ENCODE measurements around the gene TBC1D3B.

DNA sequence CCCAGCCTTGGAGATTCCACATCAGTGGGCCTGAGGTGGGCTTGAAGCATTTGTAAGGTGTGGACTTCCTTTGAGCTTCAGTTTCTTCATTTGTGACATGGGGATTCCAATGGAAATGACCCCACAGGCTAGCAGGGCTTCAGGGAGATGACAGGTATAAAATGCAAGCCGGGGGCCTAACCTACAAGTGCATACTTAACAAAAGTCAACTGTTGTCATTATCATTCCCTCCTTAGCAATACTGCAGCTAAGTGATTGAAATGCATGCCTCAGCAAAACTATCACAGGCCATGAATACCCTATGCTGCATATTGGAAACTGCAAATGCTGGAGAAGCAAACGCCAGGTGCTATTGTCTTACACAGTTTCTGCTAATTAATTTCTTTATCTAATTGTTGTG is 53.0 kb downstream of the TBC1D3B start:
- no peak for TF ChIP-seq CTCF (IDR thresholded peaks at IDR 0.05)
- TF ChIP-seq POLR2A (IDR thresholded peaks at IDR 0.05), result no peak
